VCaP (cell line): ENCODE data around the gene LRRTM1.
A peak's percentile ranks its signal among the peaks of the same experiment; 100 is the strongest.

Source experiments
- H3K27ac ChIP-seq: fragments of 450-650 bp; 2 replicates; pipeline ENCODE4 v1.5.1; 2017
- CTCF ChIP-seq: fragments of 450-650 bp; conservative IDR thresholded peaks from 2 replicates; pipeline ENCODE4 v1.5.1; 2017; ENCODE audit warnings: mild to moderate bottlenecking, moderate library complexity

LRRTM1 gene

GRCh38 chr2:80257450-80257849 is 47.1 kb downstream of the LRRTM1 start:
- H3K27ac ChIP-seq, result no peak overlapping the region
- TF ChIP-seq CTCF, result no peak

- 0 out of 2 replicates have a peak, but pooled peaks have one; percentile 21 for TF ChIP-seq CTCF
Observed at GRCh38 chr2:80256782-80257167, 47.8 kb downstream of the LRRTM1 start.

GRCh38 chr2:80255918-80256781 is 48.4 kb downstream of the LRRTM1 start:
- no peak overlapping the region for H3K27ac ChIP-seq
- peak; percentile 51 for TF ChIP-seq CTCF

More at GRCh38 chr2:80256782-80257167, 47.8 kb downstream of the LRRTM1 start:
- H3K27ac ChIP-seq, result no peak overlapping the region

- H3K27ac ChIP-seq, result no peak overlapping the region
- no peak for TF ChIP-seq CTCF
Observed at GRCh38 chr2:80252294-80252986, 52.1 kb downstream of the LRRTM1 start.
